ENCODE measurements around the gene ZNF398.

ZNF398 gene

DNA sequence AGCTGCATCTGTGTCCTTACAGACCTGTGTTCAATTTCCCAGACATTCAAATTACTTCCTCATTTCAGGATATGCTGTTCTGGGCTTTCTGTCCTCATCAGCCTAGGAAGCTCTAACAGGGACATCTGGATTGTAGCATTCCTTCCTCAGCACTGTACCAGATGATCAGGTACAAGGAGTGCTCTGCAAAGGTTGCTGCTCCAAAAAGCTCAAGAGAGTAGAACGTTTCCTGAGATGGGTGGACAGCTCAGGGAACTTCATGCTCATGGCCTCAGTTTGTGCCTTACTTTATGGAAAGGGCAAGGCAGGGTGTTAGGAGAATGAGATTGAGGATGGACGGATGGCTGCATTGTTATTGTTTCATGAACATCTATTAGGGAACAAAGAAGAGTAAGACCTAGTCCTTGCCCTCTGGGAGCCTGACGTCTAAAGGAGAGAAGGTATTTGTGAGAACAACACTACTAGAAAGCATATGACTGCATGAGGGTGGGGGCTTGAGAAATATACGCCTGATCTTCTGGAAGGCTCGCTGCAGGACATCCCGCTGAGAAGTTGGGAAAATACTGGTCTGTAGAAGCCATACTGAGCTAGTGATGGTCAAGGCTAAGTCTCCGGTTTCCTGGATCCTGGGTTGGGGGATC is 81.7 kb downstream of the ZNF398 start:
- no peak for DNase-seq

DNA sequence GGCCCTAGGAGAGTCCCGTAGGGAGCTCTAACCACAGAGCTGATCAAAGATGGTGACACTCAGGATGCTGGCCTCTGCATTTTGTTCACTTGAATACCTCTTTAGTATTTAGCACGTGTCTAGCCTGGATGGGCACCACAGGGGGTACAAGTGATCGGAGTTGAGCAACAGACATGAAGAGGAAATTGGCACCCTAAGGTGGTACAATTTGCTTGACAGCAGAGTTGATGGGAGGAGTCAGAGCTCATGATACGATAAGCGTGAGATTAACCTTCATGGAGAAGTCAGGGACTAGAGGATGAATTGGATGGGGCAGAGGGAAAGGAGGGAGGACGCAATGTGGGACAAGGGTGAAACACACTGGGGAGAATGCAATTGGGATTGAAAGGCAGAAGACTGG is 82.3 kb downstream of the ZNF398 start:
- DNase-seq, result no peak

DNA sequence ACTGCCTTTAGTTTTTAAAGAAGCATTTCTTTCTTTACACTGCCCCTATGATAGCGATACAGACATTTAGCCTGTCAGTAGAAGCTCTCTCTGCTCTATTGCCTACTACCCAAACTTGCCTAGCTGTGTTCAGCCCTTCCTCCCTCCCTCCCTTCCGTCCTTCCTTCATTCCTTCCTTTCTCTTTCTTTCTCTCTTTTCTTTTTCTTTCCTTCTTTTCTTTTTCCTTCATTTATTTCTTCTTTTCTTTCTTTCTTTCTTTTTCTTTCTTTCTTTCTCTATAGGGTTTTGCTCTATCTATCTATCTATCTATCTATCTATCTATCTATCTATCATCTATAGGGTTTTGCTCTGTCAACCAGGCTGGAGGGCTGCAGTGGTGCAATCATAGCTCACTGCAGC is 85.1 kb downstream of the ZNF398 start:
- no peak for DNase-seq

Measured in stimulated activated CD4-positive, alpha-beta T cell treated with anti-CD3 and anti-CD28 coated beads, Interleukin-4, amount 100 ng/mL, for 4 hours (primary cell).